HG03097 (cell line): ENCODE measurements around the gene EPHA5.

Experiments
- ATAC-seq: cut with Tn5 transposase; IDR thresholded peaks from one replicate; pipeline ENCODE4 v1.9.1; 2021; ENCODE audit not compliant: unreplicated experiment, low FRiP score

EPHA5 gene

GRCh38 chr4:65670331-65671031, at the start of gene EPHA5:
TSS of gene EPHA5 (minus strand) at chr4:65670489. CDS start at chr4:65669742, 747 bp downstream.
- no peak for ATAC-seq

DNA sequence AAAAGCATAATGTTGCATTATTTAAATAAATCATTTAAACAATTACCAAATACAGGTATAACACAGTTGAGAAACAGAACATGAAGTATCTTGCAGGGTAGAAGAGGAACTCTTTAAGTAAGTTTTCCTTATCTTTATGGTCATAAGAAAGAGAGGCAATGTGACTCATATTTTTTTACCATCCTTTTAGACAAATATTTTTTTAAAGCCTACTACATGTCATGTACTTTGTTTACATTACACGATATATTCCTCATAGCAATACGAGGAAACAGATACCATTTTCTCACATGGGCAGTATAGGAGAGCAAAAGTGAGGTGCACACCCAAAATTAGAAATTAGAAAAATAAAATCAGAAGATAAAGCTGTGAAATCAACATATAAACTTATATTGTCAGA, 49.3 kb upstream of the EPHA5 start:
- no peak for ATAC-seq

- no peak for ATAC-seq
These were observed 28.3 kb upstream of the EPHA5 start for GRCh38 chr4:65698631-65699030.

DNA sequence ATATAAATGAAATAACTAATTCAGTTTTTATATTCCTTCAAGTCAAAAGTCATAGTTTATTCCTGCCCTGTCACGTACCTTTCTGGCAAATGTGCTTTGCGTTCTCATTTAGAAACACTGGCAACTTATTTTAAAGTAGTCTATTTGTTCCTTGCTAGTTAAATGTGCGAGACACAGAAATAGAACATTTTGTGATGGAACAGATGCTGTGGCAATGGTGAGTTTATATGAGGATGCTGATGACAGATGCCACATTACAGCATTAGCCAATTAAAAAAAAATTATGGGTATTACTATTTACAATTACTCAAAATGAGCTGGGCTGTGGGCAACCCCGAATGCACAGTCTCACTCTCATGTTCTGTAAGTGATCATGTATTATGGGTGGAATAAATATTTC, 26.1 kb upstream of the EPHA5 start:
- no peak for ATAC-seq

DNA sequence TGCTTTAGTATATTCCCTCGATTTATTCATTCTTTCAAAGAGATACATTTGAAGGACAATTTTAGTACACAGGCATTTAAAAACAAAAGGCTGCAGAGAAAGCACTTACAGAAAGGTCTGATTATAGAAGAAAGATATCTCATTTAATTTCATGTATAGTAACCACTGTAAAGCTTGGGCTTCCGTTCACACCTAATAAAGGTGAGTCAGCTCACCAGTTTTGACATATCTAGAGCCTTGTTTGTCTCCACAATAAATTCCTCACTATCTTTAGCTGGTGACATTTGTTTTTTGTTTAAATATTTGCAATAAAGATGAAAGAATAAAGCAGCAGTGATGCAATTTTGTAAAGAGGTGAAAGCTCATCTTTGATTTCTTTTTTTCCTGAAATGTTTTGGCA, 1.1 kb upstream of the EPHA5 start:
- ATAC-seq: no peak

DNA sequence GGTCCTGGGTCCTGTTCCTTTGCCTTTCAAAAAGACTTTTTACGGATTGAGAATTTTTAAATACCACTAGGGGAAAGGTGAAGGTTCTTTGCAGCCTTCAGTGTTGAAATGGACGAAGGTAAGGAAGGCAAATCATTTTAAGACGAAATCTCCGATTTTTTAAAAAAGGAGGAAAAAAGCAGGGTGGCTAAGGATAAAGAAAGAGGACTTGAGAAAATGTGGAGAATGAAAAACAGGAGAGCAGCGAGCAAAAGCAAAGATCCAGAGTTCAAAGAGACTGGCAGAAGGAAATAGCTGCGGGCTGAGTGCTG, 314 bp downstream of the EPHA5 start:
- no peak for ATAC-seq

GRCh38 chr4:65669111-65670019, 924 bp downstream of the EPHA5 start:
- no peak for ATAC-seq

DNA sequence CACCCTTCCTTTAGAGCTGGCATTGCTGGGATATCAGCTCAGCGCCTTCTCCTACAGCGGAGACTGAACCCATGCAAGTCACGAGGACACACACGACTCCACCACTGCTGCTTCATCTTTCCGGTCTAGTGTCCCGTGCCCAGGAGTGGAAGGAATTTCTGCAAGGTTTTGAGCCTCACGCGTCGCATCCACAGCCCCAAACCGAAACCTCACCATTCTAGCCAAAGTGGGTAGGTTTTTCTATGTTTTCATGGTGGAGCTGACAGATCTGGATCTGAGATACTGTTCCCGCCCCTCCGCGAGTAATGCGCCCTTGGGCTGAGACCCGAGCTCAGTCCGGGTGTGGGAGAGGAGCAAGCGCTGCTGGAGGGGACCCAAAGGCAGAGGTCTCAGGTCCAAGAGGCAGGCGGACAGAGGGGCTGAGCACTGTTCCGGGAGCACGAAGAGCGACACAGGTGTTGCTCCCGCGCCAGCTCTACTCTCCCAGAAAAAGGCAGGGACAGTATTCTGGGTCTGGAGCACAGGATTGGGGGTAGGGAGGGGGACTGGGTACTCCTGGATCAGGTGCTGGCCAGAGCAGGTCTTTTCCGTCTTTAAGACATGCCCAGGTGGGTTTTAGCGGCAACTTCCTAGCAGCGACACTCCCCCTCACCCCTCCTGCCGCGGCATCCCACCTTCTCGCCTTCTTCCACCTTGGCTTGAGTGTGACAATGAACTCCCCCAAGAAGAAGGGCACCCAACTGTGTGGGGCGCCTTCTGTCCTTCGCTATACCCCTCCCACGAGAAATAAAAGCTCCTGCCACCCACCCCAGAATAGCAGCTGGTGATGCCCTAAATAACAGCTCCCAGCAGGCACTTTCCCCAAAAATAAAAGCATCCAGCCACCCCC, 1.8 kb downstream of the EPHA5 start:
- no peak for ATAC-seq

- no peak for ATAC-seq
These were observed 2.7 kb downstream of the EPHA5 start for GRCh38 chr4:65667506-65668041.

GRCh38 chr4:65665771-65666523, 4.3 kb downstream of the EPHA5 start:
- no peak for ATAC-seq

DNA sequence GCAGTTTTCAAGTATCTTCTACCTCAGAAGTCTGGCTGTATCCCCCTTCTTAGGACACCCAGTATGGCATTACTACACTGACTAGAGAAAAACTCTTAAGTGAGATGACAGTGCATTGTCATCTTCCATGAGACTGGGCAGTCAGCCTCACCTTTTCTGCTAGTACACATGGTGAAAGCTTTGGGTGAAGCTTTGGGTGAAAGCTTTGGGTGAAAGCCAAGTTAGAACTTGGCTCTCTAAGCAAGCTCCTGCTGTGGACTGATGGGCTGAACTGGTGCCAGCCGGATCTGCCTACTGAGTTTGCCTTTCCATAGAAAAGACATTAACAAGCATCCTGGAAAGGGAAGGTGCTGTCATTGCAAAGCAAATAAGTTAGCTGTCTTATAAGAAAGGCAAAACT, 8.8 kb downstream of the EPHA5 start:
- ATAC-seq: no peak

- no peak for ATAC-seq
These were observed 12.2 kb downstream of the EPHA5 start for GRCh38 chr4:65658117-65658516.

DNA sequence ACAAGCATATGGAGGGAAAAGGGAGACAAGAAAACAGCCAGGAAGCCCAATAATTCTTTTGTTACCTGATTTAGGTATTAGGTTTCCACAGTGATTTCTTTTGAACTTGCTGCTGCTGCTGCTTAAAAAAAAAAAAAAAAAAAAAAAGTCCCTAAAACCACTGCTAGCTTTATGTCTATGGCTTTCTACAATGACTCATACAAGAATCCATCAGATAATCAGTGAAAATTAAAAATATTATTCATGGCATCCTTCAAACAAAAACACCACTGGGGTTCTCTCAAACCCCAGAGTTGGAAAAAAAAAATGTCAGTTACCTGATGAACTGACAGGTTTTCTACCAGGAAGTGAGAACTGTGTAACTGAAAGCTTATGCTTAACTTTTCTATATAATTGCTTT, 14.3 kb downstream of the EPHA5 start:
- no peak for ATAC-seq

GRCh38 chr4:65654976-65655375, 15.3 kb downstream of the EPHA5 start:
- no peak for ATAC-seq

DNA sequence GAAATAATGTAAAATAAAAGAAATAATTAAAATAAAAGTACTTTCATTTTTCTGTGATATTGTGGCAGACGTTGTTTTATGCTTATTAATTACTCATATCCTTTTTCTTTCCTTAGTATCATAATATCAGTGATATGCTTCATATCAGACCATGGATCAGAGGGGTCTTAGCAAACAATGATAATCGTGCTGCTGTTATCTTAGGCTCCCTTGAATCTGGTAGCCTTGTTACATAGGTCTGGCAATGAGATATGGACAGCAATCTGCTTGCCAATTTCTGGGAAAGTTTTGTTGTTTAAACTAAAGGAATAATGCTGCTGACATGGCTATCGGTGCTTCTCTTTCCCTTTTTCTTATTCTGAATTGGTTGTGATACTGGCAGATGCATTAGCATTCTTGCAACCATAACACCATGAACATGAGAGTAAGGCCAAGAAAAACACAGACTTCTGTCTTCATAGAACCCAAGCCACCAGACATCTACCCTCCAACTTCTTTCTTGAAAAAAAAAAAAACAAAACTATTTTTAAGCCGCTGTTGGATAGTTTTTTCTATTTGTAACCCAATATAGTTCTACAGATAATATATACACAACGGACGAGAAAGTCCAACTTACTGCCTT, 16.4 kb downstream of the EPHA5 start:
- no peak for ATAC-seq

DNA sequence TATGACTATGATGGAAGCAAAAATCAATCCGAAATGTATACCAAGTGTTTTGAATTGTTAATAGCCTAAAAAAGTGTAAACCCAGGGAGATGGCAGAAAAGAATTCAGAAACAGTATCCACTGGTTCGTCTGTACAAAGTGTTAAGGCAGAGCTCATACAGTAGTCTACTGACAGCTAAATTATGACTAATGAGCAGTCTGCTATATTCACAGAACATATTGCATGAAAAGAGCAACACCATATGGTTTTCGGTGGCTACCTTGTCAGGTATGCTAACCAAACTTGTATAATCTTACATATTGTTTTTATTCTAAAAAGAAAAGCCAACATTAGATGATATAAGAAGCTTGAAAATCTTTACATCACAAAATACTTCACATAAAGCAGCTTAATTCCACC, 18.5 kb downstream of the EPHA5 start:
- ATAC-seq: no peak

GRCh38 chr4:65651031-65651430, 19.3 kb downstream of the EPHA5 start:
- no peak for ATAC-seq

- ATAC-seq: no peak
These were observed 24.2 kb downstream of the EPHA5 start for GRCh38 chr4:65646136-65646535.

DNA sequence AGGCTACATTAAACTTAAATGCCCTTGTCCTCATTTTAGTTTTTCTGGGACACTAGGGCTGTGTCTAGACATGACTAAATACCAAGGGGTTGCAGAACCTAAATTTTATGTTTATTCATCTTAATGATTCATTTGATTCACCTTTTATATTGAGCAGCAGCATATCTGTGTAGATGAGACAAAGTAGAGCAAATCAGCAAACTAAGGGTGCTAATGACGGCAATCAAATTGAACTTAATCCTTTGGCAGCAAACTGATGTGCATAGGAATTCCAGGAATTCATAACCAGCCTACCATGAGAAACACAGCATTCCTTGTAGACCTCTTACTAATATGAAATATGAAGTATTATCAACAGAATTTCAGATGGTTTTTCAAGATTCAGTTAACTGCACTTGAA, 25.1 kb downstream of the EPHA5 start:
- no peak for ATAC-seq
